ENCODE results near the gene PPIL1.

- no peak for TF ChIP-seq CTCF (IDR thresholded peaks at IDR 0.05)
- no peak for TF ChIP-seq EP300 (IDR thresholded peaks at IDR 0.05)
- no peak for TF ChIP-seq POLR2A (IDR thresholded peaks at IDR 0.05)
Observed at GRCh38 chr6:36914227-36914794, 39.7 kb upstream of the PPIL1 start.
